Colon (tissue), 2 donors: ENCODE results near the gene ACVR2A.

Experiments
- FAIRE-seq: peaks from 2 replicates; lab custom pipeline; 2012; peaks lifted over from hg19 to GRCh38; lab: Jason Lieb, UNC
- donor health status: control.
- donor health status: control.

The ACVR2A gene

DNA sequence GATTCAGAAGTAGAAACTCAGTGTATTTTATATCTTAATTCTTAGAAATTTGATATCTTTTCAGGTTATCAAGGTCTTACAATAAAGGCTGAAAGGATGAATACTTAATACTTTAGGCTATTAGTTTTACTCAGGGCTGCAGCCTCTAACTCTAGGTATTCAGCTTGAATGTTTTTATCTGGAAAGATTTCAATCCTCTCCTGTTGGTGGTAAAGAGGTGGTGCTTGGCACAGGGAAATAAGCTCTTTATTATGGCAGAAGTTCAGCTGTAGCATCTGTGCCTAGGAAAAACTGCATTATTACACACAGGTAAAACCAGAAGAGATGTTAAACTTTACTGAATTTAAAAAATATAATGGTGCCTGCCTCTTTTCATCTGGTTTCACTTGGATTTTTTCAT is 11.1 kb downstream of the ACVR2A start:
- FAIRE-seq: no peak

DNA sequence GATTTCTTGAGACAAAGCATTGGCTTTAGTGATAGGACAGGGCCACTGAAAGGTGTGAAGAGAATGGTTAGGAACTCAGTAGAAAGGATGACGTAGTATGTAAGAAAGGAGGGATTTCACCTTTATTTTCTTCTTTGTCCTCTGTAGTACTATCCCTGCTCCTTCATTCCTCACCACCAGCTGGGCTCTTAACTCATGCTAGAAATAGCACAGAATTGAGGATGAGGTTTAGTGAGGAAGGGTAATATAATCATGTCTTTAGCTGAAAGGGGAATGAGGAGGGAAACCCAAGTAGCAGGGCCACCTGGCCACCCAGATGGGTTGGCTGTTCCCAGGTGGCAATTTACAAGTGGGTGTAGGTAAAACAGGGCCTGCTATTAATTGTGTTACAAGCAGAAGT is 15.2 kb downstream of the ACVR2A start:
- no peak for FAIRE-seq

DNA sequence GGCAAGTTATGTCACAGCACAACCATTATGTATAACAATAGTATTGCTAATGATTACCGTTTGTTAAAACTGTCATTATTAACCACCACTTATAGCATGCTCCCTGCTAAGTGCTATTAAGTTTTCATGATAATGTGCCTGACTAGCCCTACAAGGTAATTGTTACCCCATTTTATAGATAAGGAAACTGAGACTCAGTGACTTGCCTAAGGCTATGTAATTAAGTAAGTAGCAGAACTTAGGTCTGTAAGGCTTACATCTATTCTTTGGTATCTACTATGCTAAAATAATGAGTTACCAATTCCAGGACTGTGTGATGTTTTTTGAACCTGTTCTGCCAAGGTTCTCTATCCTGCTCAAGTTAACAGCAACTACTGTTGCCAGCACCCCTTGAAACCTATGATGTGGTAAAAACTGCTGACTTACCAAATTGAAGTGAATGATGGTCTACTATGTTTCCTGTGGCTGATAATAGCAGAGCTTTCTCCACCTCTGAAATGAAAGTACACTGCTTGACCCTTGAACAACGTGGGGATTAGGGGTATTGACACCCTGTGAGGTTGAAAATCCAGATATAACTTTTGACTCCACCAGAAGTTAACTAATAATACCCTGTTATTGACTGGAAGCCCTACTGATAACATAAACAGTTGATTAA is 18.2 kb downstream of the ACVR2A start:
- no peak for FAIRE-seq

DNA sequence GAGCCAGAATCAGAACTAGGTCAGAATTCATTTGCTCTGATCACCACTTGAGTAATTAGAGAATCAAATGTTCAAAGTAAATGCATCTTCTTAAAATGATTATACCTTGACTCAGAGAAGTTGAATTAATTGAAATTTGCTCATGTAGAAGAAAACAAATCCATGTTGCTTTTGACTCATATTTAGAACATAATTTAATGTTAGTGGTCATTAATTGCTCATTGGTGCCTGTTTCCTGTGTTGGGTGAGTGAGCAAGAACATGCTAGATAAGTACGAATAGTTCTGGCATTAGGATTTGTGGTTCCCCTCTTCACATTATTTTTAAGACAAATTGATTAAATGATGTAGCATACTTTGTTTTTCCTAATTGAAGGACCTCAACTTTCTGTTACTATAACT is 19.0 kb downstream of the ACVR2A start:
- no peak for FAIRE-seq

DNA sequence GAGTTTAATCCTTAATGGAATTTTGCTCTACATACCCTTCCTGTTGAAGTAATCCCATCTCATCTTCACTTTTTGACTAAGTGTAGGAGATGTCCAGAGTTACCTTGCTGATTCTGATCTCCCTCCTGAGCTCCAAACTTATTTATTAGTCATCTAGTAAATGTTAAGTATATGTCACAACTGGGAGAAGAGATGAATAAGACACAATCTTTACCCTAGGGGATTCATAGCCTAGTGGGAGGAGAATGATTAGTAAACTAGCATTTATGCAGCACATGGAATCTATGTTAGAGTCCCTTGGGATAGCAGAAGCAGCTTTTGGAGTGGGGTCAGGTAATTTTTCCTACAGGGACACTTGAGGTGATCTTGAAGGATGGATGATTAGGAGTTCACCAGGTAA is 20.7 kb downstream of the ACVR2A start:
- FAIRE-seq: no peak

DNA sequence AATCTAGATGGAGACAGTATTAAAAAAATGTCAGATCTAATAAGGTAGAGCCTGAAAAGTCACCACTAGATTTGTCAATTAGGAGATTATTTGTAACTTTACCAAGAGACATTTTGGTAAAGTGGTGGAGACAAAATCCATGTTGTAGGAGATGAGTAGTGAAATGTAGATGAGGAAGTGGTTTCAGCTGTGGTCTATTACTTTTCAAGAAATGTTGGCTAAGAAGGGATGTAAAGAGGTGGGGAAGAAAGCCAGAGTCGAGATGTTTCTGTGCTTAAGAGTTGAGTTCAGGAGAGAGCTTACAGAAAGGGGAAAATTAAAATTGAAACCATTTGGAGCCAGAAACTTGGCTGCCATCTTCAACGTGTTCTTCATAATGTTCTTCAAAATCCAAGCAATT is 22.2 kb downstream of the ACVR2A start:
- FAIRE-seq: no peak

DNA sequence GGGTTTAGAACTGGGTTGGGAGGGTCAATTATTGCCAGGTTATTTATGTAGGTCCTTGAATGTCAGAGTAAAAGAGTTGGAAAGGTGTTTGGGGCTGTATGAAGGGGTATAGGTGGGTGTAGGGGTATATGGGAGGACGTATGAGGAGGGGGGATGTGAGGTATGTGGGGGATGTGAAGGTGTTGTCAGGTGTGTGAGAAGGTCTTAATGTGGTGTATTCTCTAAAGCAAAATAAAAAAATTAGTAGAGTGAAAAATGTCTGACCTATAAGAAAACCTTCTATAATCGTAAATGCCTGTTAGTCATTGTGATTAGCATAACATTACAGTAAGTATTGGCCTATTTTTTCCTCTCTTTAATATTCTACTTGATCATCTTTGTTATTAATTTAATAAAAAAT is 25.1 kb downstream of the ACVR2A start:
- FAIRE-seq: no peak

DNA sequence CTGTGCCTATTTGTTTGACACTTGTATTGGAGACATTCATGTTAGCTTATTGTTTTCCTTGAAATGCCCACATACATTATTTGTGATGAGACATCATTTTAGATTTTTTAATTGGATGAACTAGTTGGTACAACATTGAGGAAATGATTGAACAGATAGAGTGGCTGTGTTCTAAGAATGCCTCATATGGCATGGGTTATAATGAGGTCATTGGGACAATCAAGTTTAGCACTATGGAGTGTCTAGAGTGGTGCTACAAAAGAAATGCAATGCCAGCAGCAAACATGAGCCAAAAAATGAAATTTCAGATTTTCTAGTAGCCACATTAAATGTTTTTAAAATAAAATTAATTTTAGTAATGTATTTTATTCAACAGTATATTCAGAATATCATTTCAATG is 28.1 kb downstream of the ACVR2A start:
- no peak for FAIRE-seq

DNA sequence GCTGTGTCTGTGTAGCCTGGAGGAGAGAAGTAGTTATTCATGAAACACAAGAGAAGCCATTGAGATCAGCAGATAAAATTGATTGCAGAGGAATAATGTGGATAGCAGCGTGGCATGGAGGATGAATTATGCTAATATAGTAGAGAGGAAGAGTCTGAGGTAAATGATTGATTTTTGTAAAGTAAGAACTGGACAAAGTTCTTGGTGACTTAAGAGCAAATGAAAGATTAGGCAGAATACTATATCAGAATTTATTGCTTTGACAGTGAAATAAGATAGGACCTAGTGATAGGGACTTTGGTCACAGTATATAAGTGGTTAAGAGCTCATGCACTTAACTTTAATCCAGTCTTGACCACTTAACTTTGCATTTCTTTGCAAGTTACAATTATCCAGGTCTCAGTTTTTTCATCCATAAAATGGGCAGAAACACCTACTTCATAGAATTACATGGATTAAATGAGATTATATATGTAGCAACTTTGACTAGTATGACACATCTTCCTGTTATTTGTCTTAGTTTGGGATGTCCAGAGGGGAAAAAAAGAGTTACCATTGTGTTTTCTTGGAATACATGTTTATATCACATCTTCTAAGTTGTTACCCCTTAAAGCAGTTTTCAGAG is 29.1 kb downstream of the ACVR2A start:
- FAIRE-seq: no peak

DNA sequence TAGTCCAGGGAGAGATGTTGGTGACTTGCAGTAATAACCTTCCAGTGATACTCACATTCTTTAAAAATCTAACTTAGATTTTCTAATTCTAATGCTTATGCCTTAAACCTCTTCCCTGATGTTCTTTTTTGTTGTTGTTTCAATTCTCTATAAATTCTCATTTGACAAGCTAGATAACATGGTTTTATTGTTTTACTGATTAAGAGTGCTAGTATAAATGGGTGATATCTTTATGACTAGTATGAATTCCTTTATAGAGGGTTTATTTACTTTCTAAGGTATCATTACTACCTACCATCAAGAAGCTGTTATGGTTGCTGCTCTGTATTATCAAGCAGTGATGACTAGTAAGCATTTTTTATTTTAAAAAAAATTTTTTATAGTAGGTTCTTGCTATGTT is 35.0 kb downstream of the ACVR2A start:
- FAIRE-seq: no peak

DNA sequence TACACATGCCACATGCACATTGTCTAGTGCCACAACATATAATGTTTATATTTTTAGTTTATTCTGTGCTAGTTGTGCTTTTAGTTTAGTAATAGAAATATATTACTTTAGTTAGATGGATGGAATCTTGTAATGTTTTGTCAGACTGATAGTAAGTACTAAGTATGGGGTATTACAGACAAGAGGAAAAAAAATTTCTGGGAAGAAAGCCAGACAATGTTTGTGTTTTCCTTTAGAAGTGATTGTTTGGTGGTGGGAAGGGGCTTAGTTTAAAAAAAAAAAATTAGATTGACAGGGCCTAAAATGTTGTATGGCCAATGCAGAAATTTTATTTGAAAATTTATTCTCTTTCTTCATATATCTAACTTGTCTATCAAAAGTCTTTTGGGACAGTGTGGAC is 37.8 kb downstream of the ACVR2A start:
- no peak for FAIRE-seq

DNA sequence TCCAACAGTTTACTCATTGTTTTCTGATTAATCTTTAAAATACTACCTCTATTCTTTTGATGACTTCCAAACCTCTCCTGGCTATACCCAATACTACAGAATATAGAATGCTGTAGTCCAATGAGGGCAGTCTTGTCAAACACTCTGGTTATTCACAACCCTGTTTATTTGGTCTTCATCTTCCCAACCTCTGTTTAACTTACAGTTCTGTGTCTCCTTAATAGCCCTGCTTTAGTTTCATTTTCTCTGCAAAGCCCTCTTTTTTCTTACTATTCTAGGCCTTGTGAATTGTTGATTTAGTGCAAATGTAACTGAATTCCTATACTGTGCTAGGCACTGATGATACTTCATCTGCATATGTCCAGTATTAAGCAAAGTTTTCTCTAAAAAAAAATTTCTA is 40.0 kb downstream of the ACVR2A start:
- FAIRE-seq: no peak

DNA sequence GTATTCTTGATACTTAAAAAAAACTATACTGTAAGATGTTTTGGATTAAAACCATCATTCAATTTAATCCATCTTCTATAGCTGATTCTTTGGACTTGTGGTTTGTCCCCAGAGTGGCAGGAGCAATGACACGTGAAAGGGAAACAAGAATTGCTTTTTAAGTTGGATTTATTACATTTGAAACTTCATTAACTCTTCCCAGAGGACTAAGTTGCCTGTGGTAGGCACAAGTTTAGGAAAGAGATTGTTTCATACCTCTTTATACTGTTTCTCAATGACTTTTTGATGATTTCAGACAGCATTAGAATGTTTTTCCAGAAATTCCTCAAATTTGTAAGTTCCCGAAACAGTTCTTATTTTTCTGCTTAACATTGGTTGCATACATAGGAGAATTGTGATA is 41.3 kb downstream of the ACVR2A start:
- no peak for FAIRE-seq

DNA sequence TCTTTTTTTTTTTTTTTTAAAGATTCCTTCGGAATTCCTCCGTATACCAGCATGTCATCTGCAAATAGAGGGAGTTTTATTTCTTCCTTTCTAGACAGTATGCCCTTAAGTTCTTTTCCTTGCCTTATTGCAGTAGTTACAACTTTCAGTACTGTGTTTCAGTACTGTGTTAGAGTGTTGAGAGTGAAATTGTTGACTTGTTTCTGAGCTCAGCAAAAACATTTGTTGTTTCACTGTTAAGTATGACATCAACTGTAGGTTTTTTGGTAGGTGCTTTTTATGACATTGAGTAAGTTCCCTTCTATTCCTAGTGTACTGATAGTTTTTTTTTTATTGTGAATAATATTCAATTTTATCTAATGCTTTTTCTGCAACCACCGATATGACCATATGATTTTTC is 43.9 kb downstream of the ACVR2A start:
- no peak for FAIRE-seq

DNA sequence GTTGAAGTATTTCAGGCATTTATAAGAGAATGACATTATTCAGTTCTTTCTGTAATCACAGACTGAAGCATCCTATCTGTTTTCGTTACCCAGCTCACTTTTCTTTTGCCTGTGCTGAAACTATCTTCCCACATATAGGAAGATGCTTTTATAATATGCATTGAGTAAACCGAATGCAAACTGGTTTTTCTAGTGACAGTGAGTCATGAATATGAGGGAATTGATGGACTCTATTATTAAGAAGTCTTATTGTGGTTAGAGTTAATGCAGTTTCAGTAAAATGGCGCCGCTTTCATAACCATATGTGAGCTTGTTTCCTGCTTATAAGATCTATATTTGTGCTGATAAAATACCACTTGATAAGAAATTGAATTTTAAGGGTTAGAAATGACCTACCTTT is 59.2 kb downstream of the ACVR2A start:
- no peak for FAIRE-seq

DNA sequence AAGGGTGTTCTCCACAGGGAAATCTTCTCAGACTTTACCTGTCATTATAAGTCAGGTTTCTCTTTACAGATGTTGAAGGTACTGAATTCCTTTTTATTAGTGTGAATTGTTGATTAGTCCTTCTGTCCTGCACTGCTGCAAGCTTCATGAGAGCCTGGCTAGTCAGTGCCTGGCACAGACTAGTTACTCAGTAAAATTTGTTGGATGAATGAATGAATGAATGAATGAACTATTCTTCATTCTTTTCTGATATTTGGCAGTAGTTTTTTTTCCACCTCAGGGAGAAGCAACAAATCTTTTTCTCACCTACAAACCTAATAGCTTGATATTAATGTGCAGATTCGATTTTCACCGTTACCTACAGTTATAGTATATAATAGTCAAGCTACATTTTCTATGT is 64.3 kb downstream of the ACVR2A start:
- no peak for FAIRE-seq

DNA sequence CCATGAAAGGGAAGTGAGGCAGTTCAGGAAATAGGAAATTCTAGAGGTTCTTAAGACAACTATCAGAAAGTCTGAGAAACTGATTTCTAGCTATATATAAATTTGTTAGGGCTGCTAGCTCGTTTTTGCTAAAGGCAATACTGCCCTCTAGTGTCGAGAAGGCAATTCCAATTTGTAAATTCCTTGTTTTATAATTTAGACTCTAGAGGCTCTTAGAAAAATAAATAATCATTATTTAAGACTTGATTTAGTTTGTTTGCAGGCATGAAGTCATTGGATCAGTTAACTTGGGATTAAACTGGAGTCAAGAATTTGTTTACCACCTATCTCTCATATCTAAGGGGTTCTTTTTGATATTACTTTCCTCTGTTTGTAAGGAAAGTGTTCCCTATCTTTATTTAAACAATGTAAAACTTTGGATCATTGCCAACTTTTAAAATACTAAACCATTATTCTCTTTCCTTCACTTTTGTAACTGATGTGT is 66.2 kb downstream of the ACVR2A start:
- FAIRE-seq: no peak

DNA sequence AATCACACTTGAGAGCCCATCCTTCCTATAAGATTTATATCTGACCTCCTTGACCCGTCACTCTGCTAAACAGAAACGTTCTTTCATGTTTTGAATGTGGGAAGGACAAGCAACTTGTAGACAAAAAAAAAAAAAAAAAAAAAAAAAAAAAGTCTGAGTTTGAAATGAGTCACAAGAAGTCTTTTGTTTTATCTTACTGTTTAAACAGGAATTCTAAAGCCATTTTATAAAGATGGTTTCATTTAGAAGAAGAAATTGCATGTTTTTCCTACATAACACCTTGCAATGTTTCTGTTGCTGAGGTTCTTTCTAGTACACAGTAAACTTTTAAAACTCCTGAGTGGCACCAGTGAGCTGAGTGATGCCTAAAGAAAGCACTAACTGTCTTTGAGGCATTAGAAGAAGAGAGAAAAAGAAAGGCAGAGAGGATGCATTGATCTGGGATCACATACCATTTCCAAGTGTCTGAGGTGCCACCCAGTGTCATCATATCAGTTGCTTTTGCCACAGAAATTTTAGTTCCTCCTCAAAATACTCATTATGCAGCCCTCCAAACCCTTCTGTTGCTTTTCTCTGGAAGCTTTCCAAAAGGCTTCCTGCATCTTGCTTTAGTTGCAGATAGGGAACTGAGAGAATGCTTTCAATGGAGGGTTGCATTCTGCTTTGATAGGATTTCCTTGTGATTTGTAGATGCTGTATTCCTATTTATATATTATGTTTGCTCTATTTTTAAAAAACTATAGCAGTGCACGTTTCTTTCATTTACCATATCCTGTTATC is 69.1 kb downstream of the ACVR2A start:
- no peak for FAIRE-seq

DNA sequence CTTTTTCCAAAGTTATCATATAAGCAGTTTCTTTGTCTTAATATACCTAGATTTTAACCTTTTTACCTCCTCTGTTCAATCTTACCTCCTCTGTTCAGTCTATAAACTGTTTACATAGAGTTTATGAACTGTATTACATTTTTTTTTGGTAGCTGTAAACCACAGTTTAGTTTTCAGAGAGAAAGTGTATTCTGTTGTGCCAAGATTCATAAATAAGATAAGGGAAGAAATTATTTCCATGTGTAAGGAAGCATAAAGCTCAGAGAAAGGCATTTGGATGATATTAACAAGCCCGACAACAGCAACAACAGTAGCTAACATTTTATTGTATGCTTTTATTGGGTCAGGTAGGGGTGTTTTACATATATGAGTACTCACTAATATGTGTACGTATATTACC is 71.2 kb downstream of the ACVR2A start:
- no peak for FAIRE-seq

DNA sequence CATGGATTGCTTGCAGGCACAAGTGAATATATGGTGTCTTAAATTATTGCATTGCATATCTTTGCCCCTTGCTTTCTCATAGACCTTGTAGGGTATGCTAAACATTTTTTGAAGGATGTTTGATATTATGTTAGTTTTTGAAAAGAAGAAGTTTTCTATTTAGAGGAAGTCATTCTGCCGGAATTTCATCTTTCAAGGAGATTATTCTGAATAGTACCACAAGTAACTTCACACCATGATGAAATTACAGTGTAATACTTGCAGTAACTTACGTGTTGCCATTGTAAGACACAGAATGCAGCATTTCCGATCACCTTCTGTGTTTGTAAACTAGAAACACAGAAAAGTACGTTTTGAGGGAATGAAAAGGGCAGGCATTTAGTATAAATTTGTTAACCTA is 71.9 kb downstream of the ACVR2A start:
- no peak for FAIRE-seq

DNA sequence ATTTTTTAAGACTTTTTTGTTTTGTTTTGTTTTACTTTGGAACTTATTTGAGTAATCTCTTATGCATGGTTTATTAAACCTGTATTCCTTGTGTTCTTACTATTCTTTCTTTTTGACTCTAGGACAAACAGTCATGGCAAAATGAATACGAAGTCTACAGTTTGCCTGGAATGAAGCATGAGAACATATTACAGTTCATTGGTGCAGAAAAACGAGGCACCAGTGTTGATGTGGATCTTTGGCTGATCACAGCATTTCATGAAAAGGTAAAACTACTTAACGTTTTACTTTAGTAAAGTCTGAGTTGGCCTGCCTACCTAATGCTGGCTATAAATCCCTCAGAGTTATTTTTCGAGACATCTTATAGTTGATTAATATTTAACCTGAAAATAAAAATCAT is 72.3 kb downstream of the ACVR2A start:
- FAIRE-seq: no peak

DNA sequence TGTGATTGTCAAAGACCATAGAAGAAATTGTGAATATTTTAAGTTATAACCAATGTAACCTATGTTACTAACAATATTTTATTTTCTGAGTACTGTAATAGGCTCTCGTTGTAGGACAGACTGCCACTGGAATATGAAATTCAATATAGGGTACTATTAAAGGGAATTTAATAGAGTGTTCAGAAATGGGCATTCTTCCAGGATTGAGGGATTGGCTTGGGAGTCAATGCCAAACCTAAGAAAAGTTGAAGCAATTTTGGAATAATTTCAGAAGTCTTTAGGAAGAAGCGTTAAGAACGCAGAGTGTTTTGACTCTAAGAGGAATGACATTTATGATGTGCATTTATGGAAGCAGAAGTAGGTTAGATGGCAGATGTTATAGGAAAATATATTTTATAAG is 79.0 kb downstream of the ACVR2A start:
- no peak for FAIRE-seq

DNA sequence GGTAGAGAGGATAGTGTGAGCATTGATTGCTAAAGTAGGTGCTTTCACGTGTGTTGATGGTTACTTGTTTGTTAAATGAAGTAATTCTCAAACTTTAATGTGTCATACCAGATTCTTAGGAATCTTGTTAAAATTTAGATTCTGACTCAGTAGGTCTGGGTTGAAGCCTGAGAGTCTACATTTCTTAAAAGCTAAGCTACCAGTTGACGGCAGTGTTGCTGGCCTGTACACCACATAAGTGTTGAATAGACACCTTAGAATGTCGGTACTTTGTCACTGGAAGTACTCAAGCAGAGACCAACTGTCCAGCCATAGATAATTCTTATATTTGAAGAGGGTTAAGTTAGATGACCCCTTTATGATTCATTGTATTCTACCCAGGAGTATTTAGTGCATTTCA is 79.8 kb downstream of the ACVR2A start:
- no peak for FAIRE-seq

DNA sequence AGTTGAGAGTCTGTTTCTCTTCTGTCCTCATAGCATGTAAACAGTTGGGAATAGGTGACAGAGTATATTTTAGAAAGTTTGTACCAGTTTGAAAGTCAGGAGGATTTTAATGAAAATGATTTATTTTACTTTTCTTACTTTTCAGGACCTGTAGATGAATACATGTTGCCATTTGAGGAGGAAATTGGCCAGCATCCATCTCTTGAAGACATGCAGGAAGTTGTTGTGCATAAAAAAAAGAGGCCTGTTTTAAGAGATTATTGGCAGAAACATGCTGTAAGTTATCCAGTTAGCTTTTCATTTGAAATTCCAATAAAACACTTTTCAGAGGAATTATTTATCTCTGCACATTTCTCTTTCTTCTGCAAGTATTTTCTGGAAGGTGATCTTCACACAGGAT is 81.1 kb downstream of the ACVR2A start:
- no peak for FAIRE-seq
